Kidney (tissue), 14 donors: ENCODE measurements around the gene PSMD4. TPM values are rescaled to one million over a fixed set of nuclear protein-coding genes. Genes with fewer than 3 reads are reported as not detected.

Experiments
- DNase-seq, 5 donors: peaks; one replicate each; pipeline ENCODE4 v3.0.0-alpha.2; 2013 to 2020
- FAIRE-seq: peaks from 2 replicates; lab custom pipeline; 2012; peaks lifted over from hg19 to GRCh38; lab: Jason Lieb, UNC
- H3K27ac ChIP-seq, 2 donors: one replicate each; pipeline ENCODE4 v1.7.0; 2013; ENCODE audit warnings: low read depth in 2 of 2, low read length in 2 of 2, inconsistent platforms in 1 of 2
- H3K27me3 ChIP-seq: one replicate; pipeline ENCODE4 v1.7.1; 2013; ENCODE audit warnings: low read length, inconsistent platforms; ENCODE audit not compliant: control insufficient read depth, insufficient read depth
- H3K36me3 ChIP-seq, 3 donors: one replicate each; pipeline versions ENCODE4 v1.7.0 to v1.7.1; 2013; ENCODE audit warnings: low read length in 3 of 3, control low read depth in 1 of 3, inconsistent platforms in 1 of 3; ENCODE audit not compliant: insufficient read depth in 3 of 3, control insufficient read depth in 2 of 3
- H3K4me1 ChIP-seq, 3 donors: one replicate each; pipeline versions ENCODE4 v1.7.0 to v1.7.1; 2013; ENCODE audit warnings: low read length in 3 of 3, inconsistent platforms in 1 of 3, low read depth in 1 of 3; ENCODE audit not compliant: control insufficient read depth in 2 of 3, insufficient read depth in 2 of 3
- H3K4me3 ChIP-seq, 3 donors: one replicate each; pipeline versions ENCODE4 v1.7.0 to v1.8.1; 2013; ENCODE audit warnings: low read length in 3 of 3, control low read depth in 1 of 3, inconsistent platforms in 1 of 3
- H3K9ac ChIP-seq, 3 donors: one replicate each; pipeline versions ENCODE4 v1.7.0 to v1.7.1; 2013; ENCODE audit warnings: low read length in 3 of 3, control low read depth in 1 of 3, inconsistent platforms in 1 of 3
- H3K9me3 ChIP-seq, 3 donors: one replicate each; pipeline versions ENCODE4 v1.7.0 to v1.7.1; 2013; ENCODE audit warnings: low read length in 3 of 3, control low read depth in 1 of 3, inconsistent platforms in 1 of 3; ENCODE audit not compliant: control insufficient read depth in 2 of 3, insufficient read depth in 1 of 3
- intact Hi-C: fragments of 100-400 bp; cut with DNase I; formaldehyde crosslinking; loops from one replicate; pipeline ENCODE4 v1.11.1; 2022
- polyA plus RNA-seq: library from polyadenylated mRNA; stranded (reverse); fragments of 350-450 nt; fragmentation: Illumina TruSeq; extraction: RNeasy Lipid Tissue Mini Kit (QIAGEN cat#74804); gene quantifications from one replicate; pipeline ENCODE4 v1.2.3, GENCODE V29; 2014; ENCODE audit warnings: low read depth, low replicate concordance; ENCODE audit not compliant: insufficient read depth
- total RNA-seq: library from RNA; stranded (reverse); fragmentation: NEBNext Ultra II Directional; extraction: Animal tissue kit (Norgen Biotek cat#: 25700); gene quantifications from one replicate; pipeline ENCODE4 v1.2.1, GENCODE V29; 2021
- TF ChIP-seq, protein P1 (sequence below): IDR thresholded peaks from 3 replicates; pipeline ENCODE4 v1.5.1; 2012; ENCODE audit warnings: mild to moderate bottlenecking, moderate library complexity, borderline replicate concordance; ENCODE audit not compliant: insufficient read depth; ENCODE audit errors: extremely low read depth
- donor health status: control.
- donor health status: control.
- donor health status: control.
- donor health status: control.
- donor health status: control.
- donor health status: DM: yes; HTN: yes; CAD: no.
- donor health status: Normal renal cell carcinoma (clear cell type).

PSMD4 gene
- total and polyA plus RNA-seq, 2 donors from 2014 or later = 123 to 178 TPM

GRCh38 chr1:151284013-151284577 lies 29.6 kb downstream of the PSMD4 start:
- H3K9ac ChIP-seq = peak overlapping the region in 1 of 3 donors; percentile 98

GRCh38 chr1:151286619-151287340 lies 32.2 kb downstream of the PSMD4 start:
- H3K36me3 ChIP-seq = peaks cover 0 to 44% (median 26%) of the 10 kb centered on the region in 3 donors
- no peak for DNase-seq
- peaks cover 0 to 15% (median 0%) of the 10 kb centered on the region in 3 donors for H3K4me1 ChIP-seq
- H3K9ac ChIP-seq = no peak overlapping the region
- H3K9me3 ChIP-seq = no peaks in the 10 kb centered on the region
- H3K27ac ChIP-seq = no peak overlapping the region
- no peaks in the 10 kb centered on the region for H3K27me3 ChIP-seq
- intact Hi-C loops = no loop called here
- no peak for FAIRE-seq
- TF ChIP-seq, protein P1, sequence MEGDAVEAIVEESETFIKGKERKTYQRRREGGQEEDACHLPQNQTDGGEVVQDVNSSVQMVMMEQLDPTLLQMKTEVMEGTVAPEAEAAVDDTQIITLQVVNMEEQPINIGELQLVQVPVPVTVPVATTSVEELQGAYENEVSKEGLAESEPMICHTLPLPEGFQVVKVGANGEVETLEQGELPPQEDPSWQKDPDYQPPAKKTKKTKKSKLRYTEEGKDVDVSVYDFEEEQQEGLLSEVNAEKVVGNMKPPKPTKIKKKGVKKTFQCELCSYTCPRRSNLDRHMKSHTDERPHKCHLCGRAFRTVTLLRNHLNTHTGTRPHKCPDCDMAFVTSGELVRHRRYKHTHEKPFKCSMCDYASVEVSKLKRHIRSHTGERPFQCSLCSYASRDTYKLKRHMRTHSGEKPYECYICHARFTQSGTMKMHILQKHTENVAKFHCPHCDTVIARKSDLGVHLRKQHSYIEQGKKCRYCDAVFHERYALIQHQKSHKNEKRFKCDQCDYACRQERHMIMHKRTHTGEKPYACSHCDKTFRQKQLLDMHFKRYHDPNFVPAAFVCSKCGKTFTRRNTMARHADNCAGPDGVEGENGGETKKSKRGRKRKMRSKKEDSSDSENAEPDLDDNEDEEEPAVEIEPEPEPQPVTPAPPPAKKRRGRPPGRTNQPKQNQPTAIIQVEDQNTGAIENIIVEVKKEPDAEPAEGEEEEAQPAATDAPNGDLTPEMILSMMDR = no peak
- H3K4me3 ChIP-seq = no peak overlapping the region

More at GRCh38 chr1:151284013-151284577, 29.6 kb downstream of the PSMD4 start:
- Histone ChIP-seq H3K27ac (peak overlapping the region; percentile 48 to 100), H3K4me1 (peaks cover 0 to 15% (median 0%) of the 10 kb centered on the region in 3 donors), H3K27me3 (no peaks in the 10 kb centered on the region), H3K9me3 (no peaks in the 10 kb centered on the region), H3K36me3 (peaks cover 0 to 32% (median 18%) of the 10 kb centered on the region in 3 donors), H3K4me3 (peak overlapping the region in 1 of 3 donors; percentile 97)
- DNase-seq (no peak), FAIRE-seq (no peak)
- intact Hi-C loops = no loop called here
- TF ChIP-seq, protein P1 = no peak

DNA sequence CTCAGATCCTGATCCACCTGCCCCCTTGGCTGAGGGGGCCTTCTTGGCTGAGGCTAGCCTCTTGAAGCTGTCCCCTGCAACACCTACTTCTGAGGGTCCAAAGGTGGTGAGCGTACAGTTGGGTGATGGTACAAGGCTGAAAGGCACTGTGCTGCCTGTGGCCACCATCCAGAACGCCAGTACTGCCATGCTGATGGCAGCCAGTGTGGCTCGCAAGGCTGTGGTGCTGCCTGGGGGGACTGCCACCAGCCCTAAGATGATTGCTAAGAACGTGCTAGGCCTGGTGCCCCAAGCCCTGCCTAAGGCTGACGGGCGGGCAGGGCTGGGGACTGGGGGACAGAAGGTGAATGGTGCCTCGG lies 32.8 kb downstream of the PSMD4 start:
- peaks cover 0 to 15% (median 0%) of the 10 kb centered on the region in 3 donors for H3K4me1 ChIP-seq
- H3K9me3 ChIP-seq = no peaks in the 10 kb centered on the region
- H3K4me3 ChIP-seq = no peak overlapping the region
- TF ChIP-seq, protein P1 = no peak
- no peak for DNase-seq
- intact Hi-C loops = no loop called here
- H3K36me3 ChIP-seq = peaks cover 0 to 46% (median 28%) of the 10 kb centered on the region in 3 donors
- no peak overlapping the region for H3K27ac ChIP-seq
- no peak for FAIRE-seq
- H3K9ac ChIP-seq = no peak overlapping the region
- no peaks in the 10 kb centered on the region for H3K27me3 ChIP-seq
